SK-N-SH (cell line): ENCODE data around the gene ETV1. TPM values are rescaled to one million over a fixed set of nuclear protein-coding genes. Genes with fewer than 3 reads are reported as not detected.

Experiments
- CTCF ChIA-PET: fragments of 300-600, 350-600 bp; formaldehyde crosslinking; extraction: SDS; loops from one replicate; lab custom pipeline; 2021; lab: Yijun Ruan, JAX
- POLR2A ChIA-PET: fragments of 350-600 bp; sonication (Branson Sonifier 250); formaldehyde crosslinking; extraction: SDS; loops from one replicate; lab custom pipeline; 2020; ENCODE audit warnings: antibody characterized with exemption, inconsistent platforms; lab: Yijun Ruan, JAX
- DNase-seq: peaks from one replicate; pipeline ENCODE4 v3.0.0; 2012
- H2AFZ ChIP-seq: fragments of 200-600 bp; sonication (generic); 2 replicates; pipeline ENCODE4 v1.8.1; 2016; ENCODE audit warnings: antibody characterized with exemption, mild to moderate bottlenecking, low read depth
- H3F3A ChIP-seq: fragments of 200-600 bp; sonication (generic); replicated peaks from 2 replicates; pipeline ENCODE3; 2016; ENCODE audit warnings: antibody characterized with exemption, mild to moderate bottlenecking; ENCODE audit not compliant: insufficient read depth
- H3K27ac ChIP-seq, 2 experiments: fragments of 200-500 bp in 1 of 2; fragments of 200-600 bp in 1 of 2; sonication (Bioruptor generic) in 1 of 2; sonication (generic), shearing (Covaris generic) in 1 of 2; 2 replicates each; pipeline versions ENCODE4 v1.5.1 to v1.6.1; 2014 to 2016; ENCODE audit warnings: low read depth in 2 of 2, inconsistent platforms in 1 of 2, low read length in 1 of 2, mild to moderate bottlenecking in 1 of 2, mixed read lengths in 1 of 2
- H3K27me3 ChIP-seq: fragments of 200-600 bp; sonication (generic), shearing (Covaris generic); 2 replicates; pipeline ENCODE4 v1.6.1; 2016; ENCODE audit warnings: mixed run types; ENCODE audit not compliant: insufficient read depth
- H3K36me3 ChIP-seq, 2 experiments: fragments of 200-500 bp in 1 of 2; fragments of 200-600 bp in 1 of 2; sonication (Bioruptor generic) in 1 of 2; sonication (generic) in 1 of 2; replicated peaks in 1 of 2; 2 replicates each; pipeline versions ENCODE3 to v1.5.1; 2014 to 2016; ENCODE audit warnings: low read length in 1 of 2, mild to moderate bottlenecking in 1 of 2; ENCODE audit not compliant: insufficient read depth in 2 of 2, control insufficient read depth in 1 of 2
- H3K4me1 ChIP-seq, 2 experiments: fragments of 200-500 bp in 1 of 2; fragments of 200-600 bp in 1 of 2; sonication (Bioruptor generic) in 1 of 2; sonication (generic), shearing (Covaris generic) in 1 of 2; 2 replicates each; pipeline versions ENCODE4 v1.5.1 to v1.6.1; 2014 to 2016; ENCODE audit warnings: low read depth in 1 of 2, low read length in 1 of 2, mixed run types in 1 of 2; ENCODE audit not compliant: insufficient read depth in 2 of 2, control insufficient read depth in 1 of 2
- H3K4me2 ChIP-seq: fragments of 200-600 bp; sonication (generic), shearing (Covaris generic); 2 replicates; pipeline ENCODE4 v1.6.1; 2017; ENCODE audit warnings: mixed run types
- H3K4me3 ChIP-seq, 2 experiments: fragments of 200-500 bp in 1 of 2; fragments of 200-600 bp in 1 of 2; sonication (Bioruptor generic) in 1 of 2; sonication (generic), shearing (Covaris generic) in 1 of 2; 2 replicates each; pipeline versions ENCODE4 v1.5.1 to v1.8.1; 2014 to 2016; ENCODE audit warnings: low read depth in 2 of 2, inconsistent platforms in 1 of 2, low read length in 1 of 2, mild to moderate bottlenecking in 1 of 2, mixed read lengths in 1 of 2, moderate library complexity in 1 of 2
- H3K79me2 ChIP-seq: fragments of 200-600 bp; sonication (generic); 2 replicates; pipeline ENCODE4 v1.8.1; 2017; ENCODE audit warnings: mild to moderate bottlenecking; ENCODE audit not compliant: insufficient read depth
- H3K9ac ChIP-seq: fragments of 200-600 bp; sonication (generic); 2 replicates; pipeline ENCODE4 v1.6.1; 2017; ENCODE audit warnings: mixed run types
- H3K9me2 ChIP-seq: fragments of 200-600 bp; sonication (generic); 2 replicates; pipeline ENCODE4 v1.6.1; 2017; ENCODE audit warnings: mixed run types
- H3K9me3 ChIP-seq: fragments of 200-600 bp; sonication (generic); 2 replicates; pipeline ENCODE4 v1.6.1; 2017; ENCODE audit warnings: mixed run types, mild to moderate bottlenecking, moderate library complexity
- H4K20me1 ChIP-seq: fragments of 200-600 bp; sonication (generic); 2 replicates; pipeline ENCODE4 v1.6.1; 2017; ENCODE audit warnings: mild to moderate bottlenecking, mixed run types; ENCODE audit not compliant: insufficient read depth
- EP300 ChIP-seq, 2 experiments: IDR thresholded peaks; 2 replicates each; pipeline versions ENCODE4 v1.4.0 to v1.6.1; 2012; ENCODE audit warnings: borderline replicate concordance in 1 of 2, low read depth in 1 of 2, low read length in 1 of 2
- FOXM1 ChIP-seq: IDR thresholded peaks from 2 replicates; pipeline ENCODE4 v1.4.0; 2012; ENCODE audit warnings: low read depth, mild to moderate bottlenecking
- GATA2 ChIP-seq: sonication (generic); formaldehyde crosslinking; IDR thresholded peaks from 2 replicates; pipeline ENCODE4 v1.5.0; 2020; ENCODE audit warnings: mild to moderate bottlenecking, missing genetic modification reagents
- MEF2A ChIP-seq: IDR thresholded peaks from 2 replicates; pipeline ENCODE4 v1.4.0; 2012; ENCODE audit warnings: low read depth, borderline replicate concordance
- NFIC ChIP-seq: IDR thresholded peaks from 2 replicates; pipeline ENCODE4 v1.4.0; 2012; ENCODE audit warnings: borderline replicate concordance
- PBX3 ChIP-seq: IDR thresholded peaks from 2 replicates; pipeline ENCODE4; 2012
- RCOR1 ChIP-seq: fragments of 150-350 bp; IDR thresholded peaks from 2 replicates; pipeline ENCODE4 v1.6.1; 2017; ENCODE audit warnings: antibody characterized with exemption, low read length
- RXRA ChIP-seq: IDR thresholded peaks from 2 replicates; pipeline ENCODE4 v1.4.0; 2012; ENCODE audit warnings: low read depth, mild to moderate bottlenecking, borderline replicate concordance
- TAF1 ChIP-seq: IDR thresholded peaks from 2 replicates; pipeline ENCODE4 v1.6.1; 2012; ENCODE audit warnings: low read depth, mild to moderate bottlenecking, low read length, moderate library complexity, borderline replicate concordance
- TCF12 ChIP-seq: IDR thresholded peaks from 2 replicates; pipeline ENCODE4 v1.4.0; 2012
- YY1 ChIP-seq: IDR thresholded peaks from 2 replicates; pipeline ENCODE4 v1.4.0; 2012; ENCODE audit warnings: low read depth, mild to moderate bottlenecking
- WGBS: methylation state at CpG from one replicate; pipeline ENCODE4 v1.1.6; 2017; ENCODE audit warnings: low lambda C conversion rate; 5-methylcytosine and 5-hydroxymethylcytosine counted together
- polyA plus RNA-seq, 3 experiments: library from polyadenylated mRNA; depleted of rRNA; stranded (reverse); fragments of >200 nt; gene quantifications; 2 replicates each; pipeline ENCODE4 v1.2.3, GENCODE V29; 2012
- TF ChIP-seq, protein P1 (sequence below): IDR thresholded peaks from 2 replicates; pipeline ENCODE4 v1.6.1; 2012; ENCODE audit warnings: mild to moderate bottlenecking, low read depth, low read length, moderate library complexity
- TF ChIP-seq, protein P2 (sequence below): fragments of 150-350 bp; IDR thresholded peaks from 2 replicates; pipeline ENCODE4 v1.6.1; 2016; ENCODE audit warnings: mild to moderate bottlenecking, low read depth, low read length

ETV1 gene
- polyA plus RNA-seq, 1 of the 3 experiments (the other 2 are of a cell fraction) = 24.9 TPM

- TF ChIP-seq RCOR1 (no peak), EP300 (IDR thresholded peaks at IDR 0.05; ENCODE audit: borderline replicate concordance in 1 of 2, low read depth in 1 of 2, low read length in 1 of 2) (peak in 1 of 2 experiments; percentile 63; a peak in 1 of 4 replicates), FOXM1 (peak; percentile 44; the same call in 1 of the 2 replicates)
- TF ChIP-seq, all 33 proteins: peak for 6
These were observed 110.3 kb downstream of the ETV1 start (continued) for GRCh38 chr7:13879143-13879542.

GRCh38 chr7:13878154-13878553 is 111.3 kb downstream of the ETV1 start:
- Histone ChIP-seq H3K79me2 (no peaks in the 10 kb centered on the region), H3K4me1 (peaks cover 0 to 10% of the 10 kb centered on the region in 2 experiments; a peak in 2 of 4 replicates), H2AFZ (no peak overlapping the region), H3K9me3 (no peaks in the 10 kb centered on the region), H3K9ac (no peak overlapping the region), H3K4me3 (no peak overlapping the region), H3F3A (peaks cover 15% of the 10 kb centered on the region), H3K4me2 (no peak overlapping the region), H3K27ac (no peak overlapping the region), H3K36me3 (no peaks in the 10 kb centered on the region), H3K27me3 (no peaks in the 10 kb centered on the region), H4K20me1 (no peaks in the 10 kb centered on the region), H3K9me2 (no peaks in the 10 kb centered on the region)
- CTCF ChIA-PET = interaction anchor here (1.5 to 1.6 kb wide), 2 partner anchors 8 to 10 kb away, joined by 4 to 5 read pairs; no protein-coding TSS in a partner anchor
- POLR2A ChIA-PET = no interaction called here
- TF ChIP-seq TCF12 = peak; percentile 38
- peak; percentile 66 for TF ChIP-seq PBX3
- TF ChIP-seq GATA2 (CRISPR knock-in tag) = no peak
- no peak for DNase-seq

GRCh38 chr7:13875496-13876074 is 113.9 kb downstream of the ETV1 start:
- peaks cover 0 to 10% of the 10 kb centered on the region in 2 experiments; a peak in 2 of 4 replicates for H3K4me1 ChIP-seq
- no peaks in the 10 kb centered on the region for H3K79me2 ChIP-seq
- H2AFZ ChIP-seq = no peak overlapping the region
- no peak overlapping the region for H3K4me2 ChIP-seq
- no peak for TF ChIP-seq PBX3
- TF ChIP-seq RXRA = no peak
- TF ChIP-seq, protein P1, sequence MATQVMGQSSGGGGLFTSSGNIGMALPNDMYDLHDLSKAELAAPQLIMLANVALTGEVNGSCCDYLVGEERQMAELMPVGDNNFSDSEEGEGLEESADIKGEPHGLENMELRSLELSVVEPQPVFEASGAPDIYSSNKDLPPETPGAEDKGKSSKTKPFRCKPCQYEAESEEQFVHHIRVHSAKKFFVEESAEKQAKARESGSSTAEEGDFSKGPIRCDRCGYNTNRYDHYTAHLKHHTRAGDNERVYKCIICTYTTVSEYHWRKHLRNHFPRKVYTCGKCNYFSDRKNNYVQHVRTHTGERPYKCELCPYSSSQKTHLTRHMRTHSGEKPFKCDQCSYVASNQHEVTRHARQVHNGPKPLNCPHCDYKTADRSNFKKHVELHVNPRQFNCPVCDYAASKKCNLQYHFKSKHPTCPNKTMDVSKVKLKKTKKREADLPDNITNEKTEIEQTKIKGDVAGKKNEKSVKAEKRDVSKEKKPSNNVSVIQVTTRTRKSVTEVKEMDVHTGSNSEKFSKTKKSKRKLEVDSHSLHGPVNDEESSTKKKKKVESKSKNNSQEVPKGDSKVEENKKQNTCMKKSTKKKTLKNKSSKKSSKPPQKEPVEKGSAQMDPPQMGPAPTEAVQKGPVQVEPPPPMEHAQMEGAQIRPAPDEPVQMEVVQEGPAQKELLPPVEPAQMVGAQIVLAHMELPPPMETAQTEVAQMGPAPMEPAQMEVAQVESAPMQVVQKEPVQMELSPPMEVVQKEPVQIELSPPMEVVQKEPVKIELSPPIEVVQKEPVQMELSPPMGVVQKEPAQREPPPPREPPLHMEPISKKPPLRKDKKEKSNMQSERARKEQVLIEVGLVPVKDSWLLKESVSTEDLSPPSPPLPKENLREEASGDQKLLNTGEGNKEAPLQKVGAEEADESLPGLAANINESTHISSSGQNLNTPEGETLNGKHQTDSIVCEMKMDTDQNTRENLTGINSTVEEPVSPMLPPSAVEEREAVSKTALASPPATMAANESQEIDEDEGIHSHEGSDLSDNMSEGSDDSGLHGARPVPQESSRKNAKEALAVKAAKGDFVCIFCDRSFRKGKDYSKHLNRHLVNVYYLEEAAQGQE = no peak
- TF ChIP-seq NFIC = no peak
- TF ChIP-seq, protein P2, sequence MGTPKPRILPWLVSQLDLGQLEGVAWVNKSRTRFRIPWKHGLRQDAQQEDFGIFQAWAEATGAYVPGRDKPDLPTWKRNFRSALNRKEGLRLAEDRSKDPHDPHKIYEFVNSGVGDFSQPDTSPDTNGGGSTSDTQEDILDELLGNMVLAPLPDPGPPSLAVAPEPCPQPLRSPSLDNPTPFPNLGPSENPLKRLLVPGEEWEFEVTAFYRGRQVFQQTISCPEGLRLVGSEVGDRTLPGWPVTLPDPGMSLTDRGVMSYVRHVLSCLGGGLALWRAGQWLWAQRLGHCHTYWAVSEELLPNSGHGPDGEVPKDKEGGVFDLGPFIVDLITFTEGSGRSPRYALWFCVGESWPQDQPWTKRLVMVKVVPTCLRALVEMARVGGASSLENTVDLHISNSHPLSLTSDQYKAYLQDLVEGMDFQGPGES = no peak
- no peak for TF ChIP-seq EP300 (IDR thresholded peaks at IDR 0.05; ENCODE audit: borderline replicate concordance in 1 of 2, low read depth in 1 of 2, low read length in 1 of 2)
- TF ChIP-seq TAF1 = no peak
- no peak for TF ChIP-seq YY1
- no peak for TF ChIP-seq MEF2A
- DNase-seq = no peak
- no peak overlapping the region for H3K9ac ChIP-seq
- H3K27ac ChIP-seq = no peak overlapping the region
- POLR2A ChIA-PET = no interaction called here
- H3K4me3 ChIP-seq = no peak overlapping the region
- 80% methylated on average over 5 of the region's 5 CpGs for WGBS
- H3F3A ChIP-seq = peaks cover 6% of the 10 kb centered on the region
- no peaks in the 10 kb centered on the region for H3K9me3 ChIP-seq
- H3K27me3 ChIP-seq = no peaks in the 10 kb centered on the region
- CTCF ChIA-PET = no interaction called here
- H3K9me2 ChIP-seq = no peaks in the 10 kb centered on the region
- no peaks in the 10 kb centered on the region for H3K36me3 ChIP-seq
- no peaks in the 10 kb centered on the region for H4K20me1 ChIP-seq
